Caco-2 (cell line): Measurements from ENCODE around the gene MAGI1. TPM values are rescaled to one million over a fixed set of nuclear protein-coding genes. Genes with fewer than 3 reads are reported as not detected.

Experiments
- BruUV-seq: library from RNA; stranded (reverse); fragments of 400-500 nt; replicated peaks from 2 replicates; lab custom pipeline; 2021; lab: Mats Ljungman, UMichigan
- CTCF ChIA-PET: fragments of 300-600 bp; sonication (Branson Sonifier 250); formaldehyde crosslinking; loops from one replicate; lab custom pipeline; 2022; ENCODE audit warnings: antibody characterized with exemption; lab: Charles Lee
- POLR2A ChIA-PET: fragments of 300-600 bp; sonication (Branson Sonifier 250); formaldehyde crosslinking; loops from one replicate; lab custom pipeline; 2022; ENCODE audit warnings: antibody characterized with exemption; lab: Charles Lee
- DNase-seq, 2 experiments: peaks; one replicate each; pipeline versions ENCODE4 v3.0.0 to v3.0.0-alpha.2; 2020 to 2022
- H3K27me3 ChIP-seq: replicated peaks from 2 replicates; pipeline ENCODE4 v1.6.0; 2011; ENCODE audit warnings: low read length; ENCODE audit not compliant: control insufficient read depth, insufficient read depth
- H3K36me3 ChIP-seq: 2 replicates; pipeline ENCODE4 v1.5.1; 2011; ENCODE audit warnings: low read length; ENCODE audit not compliant: control insufficient read depth, insufficient read depth
- H3K4me1 ChIP-seq: fragments of 250-450 bp; sonication (Bioruptor Pico); 2 replicates; pipeline ENCODE4 v1.5.1; 2020; ENCODE audit warnings: mild to moderate bottlenecking
- H3K4me3 ChIP-seq: 2 replicates; pipeline ENCODE4 v1.5.1; 2011; ENCODE audit warnings: low read depth, mild to moderate bottlenecking, control low read depth, low read length
- H3K9me3 ChIP-seq: fragments of 250-450 bp; sonication (Bioruptor Pico); 2 replicates; pipeline ENCODE4 v1.5.1; 2020; ENCODE audit warnings: mild to moderate bottlenecking, moderate library complexity
- H3K27ac Mint-ChIP-seq: one replicate; pipeline ENCODE4 v1.8.0; 2022; ENCODE audit warnings: mixed read lengths; ENCODE audit not compliant: unreplicated experiment
- H3K27me3 Mint-ChIP-seq: one replicate; pipeline ENCODE4 v1.8.0; 2022; ENCODE audit warnings: mixed read lengths; ENCODE audit not compliant: insufficient read depth, unreplicated experiment
- H3K36me3 Mint-ChIP-seq: one replicate; pipeline ENCODE4 v1.8.0; 2022; ENCODE audit warnings: mild to moderate bottlenecking, mixed read lengths; ENCODE audit not compliant: insufficient read depth, unreplicated experiment
- H3K4me1 Mint-ChIP-seq: one replicate; pipeline ENCODE4 v1.8.0; 2022; ENCODE audit warnings: low read depth, mixed read lengths; ENCODE audit not compliant: unreplicated experiment
- H3K4me3 Mint-ChIP-seq: one replicate; pipeline ENCODE4 v1.8.0; 2022; ENCODE audit warnings: mild to moderate bottlenecking, moderate library complexity, mixed read lengths; ENCODE audit not compliant: unreplicated experiment
- H3K9me3 Mint-ChIP-seq: one replicate; pipeline ENCODE4 v1.8.0; 2022; ENCODE audit warnings: mixed read lengths; ENCODE audit not compliant: unreplicated experiment
- intact Hi-C: fragments of 100-400 bp; cut with micrococcal nuclease; formaldehyde crosslinking; loops from one replicate; pipeline ENCODE4 v1.10.0; 2022; ENCODE audit not compliant: unreplicated experiment
- total RNA-seq: library from RNA; stranded (reverse); gene quantifications from 2 replicates; pipeline ENCODE4 v1.2.3, GENCODE V29; 2022
- TF ChIP-seq, protein P1 (sequence below), 2 experiments: fragments of 200-600 bp in 1 of 2; IDR thresholded peaks; 1 replicate in 1 of 2; 2 replicates in 1 of 2; pipeline versions ENCODE4 v1.5.1 to v1.8.0; 2011 to 2022; ENCODE audit warnings: antibody characterized with exemption in 1 of 2, control low read depth in 1 of 2, inconsistent platforms in 1 of 2, low read depth in 1 of 2, low read length in 1 of 2, mild to moderate bottlenecking in 1 of 2, moderate library complexity in 1 of 2; ENCODE audit not compliant: insufficient read depth in 1 of 2, severe bottlenecking in 1 of 2, unreplicated experiment in 1 of 2

The MAGI1 gene
- total RNA-seq, 1 experiment from 2014 or later = 64.9 TPM

DNA sequence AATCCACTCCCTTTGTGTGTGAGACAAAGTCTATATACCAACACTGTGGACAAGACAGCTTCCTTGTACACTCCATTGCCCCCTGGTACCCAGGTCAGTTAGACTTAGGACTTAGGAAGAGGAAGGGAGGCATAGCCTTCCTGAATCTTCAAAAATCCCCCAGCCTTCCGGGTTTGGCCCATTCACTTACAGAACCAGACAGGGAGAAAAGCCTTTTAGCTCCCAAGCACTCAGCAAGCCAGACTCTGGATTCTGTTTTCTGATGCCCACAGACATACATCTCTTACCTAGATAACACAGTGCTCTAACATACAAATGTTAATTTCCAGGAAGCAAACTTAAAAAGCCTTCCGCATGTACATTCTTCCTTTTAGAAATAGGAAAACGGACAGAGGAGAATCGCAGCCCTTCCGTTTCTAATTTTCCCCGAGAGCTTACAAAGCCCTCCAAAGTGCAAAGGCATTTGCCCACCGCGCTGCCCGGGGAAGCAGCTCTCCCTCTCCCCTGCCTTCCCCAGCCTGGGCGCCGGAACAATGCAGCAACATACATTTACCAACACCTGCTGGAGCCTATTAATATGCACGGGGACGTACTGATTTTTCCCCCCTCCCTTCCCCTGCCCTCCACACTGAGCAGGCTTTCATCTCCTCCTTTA lies 442.0 kb downstream of the MAGI1 start:
- BruUV-seq = no TSS peak
- Mint-ChIP-seq H3K4me1 (peaks cover 7% of the 10 kb centered on the region), H3K4me3 (no peak overlapping the region), H3K36me3 (peaks cover 12% of the 10 kb centered on the region), H3K9me3 (no peaks in the 10 kb centered on the region), H3K27ac (no peak overlapping the region), H3K27me3 (no peaks in the 10 kb centered on the region)
- intact Hi-C loops = no loop called here
- TF ChIP-seq, protein P1, sequence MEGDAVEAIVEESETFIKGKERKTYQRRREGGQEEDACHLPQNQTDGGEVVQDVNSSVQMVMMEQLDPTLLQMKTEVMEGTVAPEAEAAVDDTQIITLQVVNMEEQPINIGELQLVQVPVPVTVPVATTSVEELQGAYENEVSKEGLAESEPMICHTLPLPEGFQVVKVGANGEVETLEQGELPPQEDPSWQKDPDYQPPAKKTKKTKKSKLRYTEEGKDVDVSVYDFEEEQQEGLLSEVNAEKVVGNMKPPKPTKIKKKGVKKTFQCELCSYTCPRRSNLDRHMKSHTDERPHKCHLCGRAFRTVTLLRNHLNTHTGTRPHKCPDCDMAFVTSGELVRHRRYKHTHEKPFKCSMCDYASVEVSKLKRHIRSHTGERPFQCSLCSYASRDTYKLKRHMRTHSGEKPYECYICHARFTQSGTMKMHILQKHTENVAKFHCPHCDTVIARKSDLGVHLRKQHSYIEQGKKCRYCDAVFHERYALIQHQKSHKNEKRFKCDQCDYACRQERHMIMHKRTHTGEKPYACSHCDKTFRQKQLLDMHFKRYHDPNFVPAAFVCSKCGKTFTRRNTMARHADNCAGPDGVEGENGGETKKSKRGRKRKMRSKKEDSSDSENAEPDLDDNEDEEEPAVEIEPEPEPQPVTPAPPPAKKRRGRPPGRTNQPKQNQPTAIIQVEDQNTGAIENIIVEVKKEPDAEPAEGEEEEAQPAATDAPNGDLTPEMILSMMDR (IDR thresholded peaks at IDR 0.05; ENCODE audit: insufficient read depth in 1 of 2, low read depth in 1 of 2, low read length in 1 of 2, severe bottlenecking in 1 of 2, unreplicated experiment in 1 of 2) = no peak
- Histone ChIP-seq H3K36me3 (no peaks in the 10 kb centered on the region), H3K4me1 (0 out of 2 replicates have a peak, but pooled peaks cover 3% of the 10 kb centered on the region), H3K4me3 (no peak overlapping the region), H3K27me3 (no peaks in the 10 kb centered on the region), H3K9me3 (no peaks in the 10 kb centered on the region)
- CTCF ChIA-PET = no interaction called here
- POLR2A ChIA-PET = no interaction called here
- DNase-seq = no peak

DNA sequence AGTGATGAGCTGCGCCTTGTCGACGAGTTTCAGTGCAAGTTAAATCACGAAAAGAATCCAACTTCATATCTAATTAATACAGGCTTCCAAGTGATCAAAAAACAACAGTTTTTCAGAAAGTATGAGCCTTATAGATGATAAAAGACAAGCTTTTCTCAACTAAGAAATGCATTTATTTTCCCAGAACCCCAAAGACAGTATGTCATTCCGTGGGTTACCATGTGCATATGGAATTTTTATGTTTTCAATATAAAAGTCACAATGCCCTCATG lies 442.8 kb downstream of the MAGI1 start:
- Histone ChIP-seq H3K4me3 (no peak overlapping the region), H3K4me1 (0 out of 2 replicates have a peak, but pooled peaks cover 3% of the 10 kb centered on the region), H3K36me3 (no peaks in the 10 kb centered on the region), H3K27me3 (no peaks in the 10 kb centered on the region), H3K9me3 (no peaks in the 10 kb centered on the region)
- Mint-ChIP-seq H3K4me3 (no peak overlapping the region), H3K36me3 (peaks cover 19% of the 10 kb centered on the region), H3K4me1 (peaks cover 14% of the 10 kb centered on the region), H3K27me3 (no peaks in the 10 kb centered on the region), H3K9me3 (no peaks in the 10 kb centered on the region), H3K27ac (no peak overlapping the region)
- intact Hi-C loops = no loop called here
- POLR2A ChIA-PET = no interaction called here
- BruUV-seq = no TSS peak
- TF ChIP-seq, protein P1 (IDR thresholded peaks at IDR 0.05; ENCODE audit: insufficient read depth in 1 of 2, low read depth in 1 of 2, low read length in 1 of 2, severe bottlenecking in 1 of 2, unreplicated experiment in 1 of 2) = no peak
- no peak for DNase-seq
- CTCF ChIA-PET = no interaction called here

DNA sequence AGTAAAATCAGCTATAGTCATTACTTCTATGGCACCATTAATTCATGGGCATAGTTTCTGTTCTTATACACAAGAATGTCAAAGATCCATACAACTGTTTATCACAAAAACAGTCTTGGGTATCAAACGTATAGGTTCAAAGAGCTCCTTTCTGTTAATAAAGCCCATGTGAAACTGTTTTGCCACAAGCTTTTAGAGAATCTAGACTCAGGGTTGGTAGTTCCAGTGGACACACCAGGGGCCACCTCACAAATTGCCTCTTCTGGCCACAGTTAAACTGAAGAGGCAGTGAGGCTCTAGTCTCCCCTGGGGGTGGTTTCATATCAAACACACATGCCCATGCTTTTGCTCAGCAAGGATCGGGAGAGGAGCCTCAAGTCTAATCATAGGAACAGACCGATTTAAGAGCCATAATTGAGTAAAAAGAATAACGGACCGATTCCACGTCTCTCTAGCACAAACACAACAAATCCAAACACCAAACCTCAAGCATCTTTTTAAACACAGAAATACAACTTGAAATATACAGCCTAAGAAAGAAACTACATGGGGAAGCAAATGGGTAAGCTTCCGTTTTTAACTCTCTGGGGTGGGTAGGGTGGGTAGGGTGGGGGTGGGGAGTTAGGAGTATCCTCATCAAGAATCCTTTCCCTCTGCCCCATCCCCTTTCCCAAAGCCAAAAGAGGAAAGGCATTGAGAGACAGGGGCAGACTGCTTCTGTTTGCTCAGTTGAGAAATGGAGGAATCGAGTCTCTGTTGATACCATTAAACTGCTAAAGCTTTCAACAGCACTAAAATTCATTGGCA lies 443.3 kb downstream of the MAGI1 start:
- TF ChIP-seq, protein P1 (IDR thresholded peaks at IDR 0.05; ENCODE audit: insufficient read depth in 1 of 2, low read depth in 1 of 2, low read length in 1 of 2, severe bottlenecking in 1 of 2, unreplicated experiment in 1 of 2) = no peak
- H3K36me3 ChIP-seq = no peaks in the 10 kb centered on the region
- Mint-ChIP-seq H3K36me3 (peaks cover 20% of the 10 kb centered on the region), H3K4me1 (peaks cover 14% of the 10 kb centered on the region), H3K4me3 (no peak overlapping the region), H3K27ac (no peak overlapping the region), H3K9me3 (no peaks in the 10 kb centered on the region), H3K27me3 (no peaks in the 10 kb centered on the region)
- H3K9me3 ChIP-seq = no peaks in the 10 kb centered on the region
- ChIA-PET CTCF (interaction anchor here (0.5 to 1.1 kb wide), 2 partner anchors 18 to 158 kb away, joined by 3 to 5 read pairs; no protein-coding TSS in a partner anchor), POLR2A (no interaction called here)
- intact Hi-C loops = no loop called here
- H3K27me3 ChIP-seq = no peaks in the 10 kb centered on the region
- DNase-seq = no peak
- no TSS peak for BruUV-seq
- H3K4me3 ChIP-seq = no peak overlapping the region
- 0 out of 2 replicates have a peak, but pooled peaks cover 3% of the 10 kb centered on the region for H3K4me1 ChIP-seq
